H9 (cell line): ENCODE measurements around the gene TPBGL. TPM values are rescaled to one million over a fixed set of nuclear protein-coding genes. Genes with fewer than 3 reads are reported as not detected.
A peak's percentile ranks its signal among the peaks of the same experiment; 100 is the strongest.

Source experiments
- DNase-seq: peaks from one replicate; pipeline ENCODE4 v3.0.0-alpha.2; 2017
- H2AFZ ChIP-seq: one replicate; pipeline ENCODE4 v1.6.1; 2013; ENCODE audit warnings: mild to moderate bottlenecking, low read length, control low read depth, moderate library complexity
- H2AK5ac ChIP-seq: 2 replicates; pipeline ENCODE4 v1.6.1; 2013; ENCODE audit warnings: low read length, control low read depth, mixed read lengths; ENCODE audit not compliant: insufficient read length
- H2BK120ac ChIP-seq: one replicate; pipeline ENCODE4 v1.6.1; 2013; ENCODE audit warnings: low read depth, mild to moderate bottlenecking, low read length, control low read depth, inconsistent platforms; ENCODE audit not compliant: poor library complexity, severe bottlenecking
- H2BK12ac ChIP-seq: 2 replicates; pipeline ENCODE4 v1.6.1; 2013; ENCODE audit warnings: low read length, control low read depth, mixed read lengths, low read depth; ENCODE audit not compliant: insufficient read length
- H2BK15ac ChIP-seq: 2 replicates; pipeline ENCODE4 v1.6.1; 2013; ENCODE audit warnings: low read depth, low read length, control low read depth
- H2BK20ac ChIP-seq: one replicate; pipeline ENCODE4 v1.6.1; 2013; ENCODE audit warnings: low read depth, mild to moderate bottlenecking, low read length, control low read depth, inconsistent platforms; ENCODE audit not compliant: poor library complexity, severe bottlenecking
- H2BK5ac ChIP-seq: 2 replicates; pipeline ENCODE4 v1.6.1; 2013; ENCODE audit warnings: low read length, control low read depth, mixed read lengths; ENCODE audit not compliant: insufficient read length
- H3K14ac ChIP-seq: 2 replicates; pipeline ENCODE4 v1.6.1; 2013; ENCODE audit warnings: low read length, control low read depth; ENCODE audit not compliant: insufficient read depth
- H3K18ac ChIP-seq: 2 replicates; pipeline ENCODE4 v1.6.1; 2013; ENCODE audit warnings: low read depth, mild to moderate bottlenecking, mixed read lengths, low read length, control low read depth; ENCODE audit not compliant: insufficient read length
- H3K23ac ChIP-seq: 2 replicates; pipeline ENCODE4 v1.6.1; 2013; ENCODE audit warnings: low read length, control low read depth, mixed read lengths, low read depth; ENCODE audit not compliant: insufficient read length
- H3K23me2 ChIP-seq: 2 replicates; pipeline ENCODE4 v1.6.1; 2013; ENCODE audit warnings: low read depth, mild to moderate bottlenecking, mixed read lengths, low read length, control low read depth; ENCODE audit not compliant: insufficient read length, poor library complexity, severe bottlenecking
- H3K27ac ChIP-seq: 2 replicates; pipeline ENCODE4 v1.5.1; 2013; ENCODE audit warnings: low read length, control low read depth, mixed read lengths, low read depth; ENCODE audit not compliant: insufficient read length
- H3K27me3 ChIP-seq: 2 replicates; pipeline ENCODE4 v1.6.1; 2013; ENCODE audit warnings: low read length, control low read depth, inconsistent platforms; ENCODE audit not compliant: insufficient read depth
- H3K4ac ChIP-seq: 2 replicates; pipeline ENCODE4 v1.6.1; 2013; ENCODE audit warnings: low read depth, mild to moderate bottlenecking, control low read depth, inconsistent platforms, low read length, moderate library complexity
- H3K4me1 ChIP-seq: 2 replicates; pipeline ENCODE4 v1.6.1; 2013; ENCODE audit warnings: low read length, control low read depth, inconsistent platforms; ENCODE audit not compliant: insufficient read depth
- H3K4me2 ChIP-seq: 2 replicates; pipeline ENCODE4 v1.6.1; 2013; ENCODE audit warnings: low read length, control low read depth, mixed read lengths; ENCODE audit not compliant: insufficient read length, insufficient read depth
- H3K56ac ChIP-seq: 2 replicates; pipeline ENCODE4 v1.6.1; 2013; ENCODE audit warnings: low read depth, mild to moderate bottlenecking, mixed read lengths, low read length, control low read depth; ENCODE audit not compliant: insufficient read length
- H3K79me1 ChIP-seq: 2 replicates; pipeline ENCODE4 v1.6.1; 2013; ENCODE audit warnings: low read depth, mild to moderate bottlenecking, moderate library complexity, low read length, control low read depth, inconsistent platforms; ENCODE audit not compliant: insufficient read depth, poor library complexity, severe bottlenecking
- H3K79me2 ChIP-seq: 2 replicates; pipeline ENCODE4 v1.6.1; 2013; ENCODE audit warnings: low read length, control low read depth, inconsistent platforms; ENCODE audit not compliant: insufficient read depth
- H3K9ac ChIP-seq: 2 replicates; pipeline ENCODE4 v1.6.1; 2013; ENCODE audit warnings: low read length, control low read depth, mixed read lengths; ENCODE audit not compliant: insufficient read length; ENCODE audit errors: extremely low read depth
- H3K9me3 ChIP-seq: one replicate; pipeline ENCODE4 v1.6.1; 2013; ENCODE audit warnings: low read depth, low read length, inconsistent platforms; ENCODE audit not compliant: control insufficient read depth
- H3T11ph ChIP-seq: one replicate; pipeline ENCODE4 v1.6.1; 2013; ENCODE audit warnings: mild to moderate bottlenecking, low read length, control low read depth, inconsistent platforms
- H4K20me1 ChIP-seq: one replicate; pipeline ENCODE4 v1.6.1; 2013; ENCODE audit not compliant: control insufficient read depth, insufficient read length, insufficient read depth
- H4K5ac ChIP-seq: 2 replicates; pipeline ENCODE4 v1.6.1; 2013; ENCODE audit warnings: low read depth, mild to moderate bottlenecking, mixed read lengths, low read length, control low read depth; ENCODE audit not compliant: insufficient read length
- H4K8ac ChIP-seq: replicated peaks from 2 replicates; pipeline ENCODE4 v1.6.1; 2013; ENCODE audit warnings: low read length, control low read depth, mixed read lengths, low read depth; ENCODE audit not compliant: insufficient read length
- H4K91ac ChIP-seq: 2 replicates; pipeline ENCODE4 v1.6.1; 2013; ENCODE audit warnings: low read depth, mild to moderate bottlenecking, moderate library complexity, mixed read lengths, low read length, control low read depth; ENCODE audit not compliant: insufficient read length
- H3K27ac Mint-ChIP-seq, 3 experiments: 2 replicates in 2 of 3; 3 replicates in 1 of 3; pipeline ENCODE4 v1.8.0; 2020 to 2021; ENCODE audit warnings: mixed read lengths in 3 of 3, mild to moderate bottlenecking in 1 of 3, moderate library complexity in 1 of 3
- H3K27me3 Mint-ChIP-seq: 2 replicates; pipeline ENCODE4 v1.8.0; 2021; ENCODE audit warnings: low read depth, mild to moderate bottlenecking, moderate library complexity, mixed read lengths
- H3K36me3 Mint-ChIP-seq, 3 experiments: 2 replicates in 2 of 3; 3 replicates in 1 of 3; pipeline ENCODE4 v1.8.0; 2020 to 2021; ENCODE audit warnings: low read depth in 3 of 3, mixed read lengths in 3 of 3; ENCODE audit not compliant: insufficient read depth in 1 of 3
- H3K4me1 Mint-ChIP-seq, 2 experiments: 2 replicates each; pipeline ENCODE4 v1.8.0; 2020; ENCODE audit warnings: mixed read lengths in 2 of 2
- H3K4me3 Mint-ChIP-seq, 2 experiments: 2 replicates in 1 of 2; 3 replicates in 1 of 2; pipeline ENCODE4 v1.8.0; 2020 to 2021; ENCODE audit warnings: mild to moderate bottlenecking in 2 of 2, mixed read lengths in 2 of 2, moderate library complexity in 1 of 2
- H3K9me3 Mint-ChIP-seq, 2 experiments: 2 replicates in 1 of 2; 3 replicates in 1 of 2; pipeline ENCODE4 v1.8.0; 2020; ENCODE audit warnings: mild to moderate bottlenecking in 2 of 2, mixed read lengths in 2 of 2, moderate library complexity in 1 of 2
- CTCF ChIP-seq: fragments of 200-600 bp; sonication (generic); conservative IDR thresholded peaks from 3 replicates; pipeline ENCODE4 v1.8.0; 2021; ENCODE audit warnings: antibody characterized with exemption, mild to moderate bottlenecking
- WGBS: extraction: QIAGEN DNeasy Blood & Tissue Kit; methylation state at CpG from one replicate; pipeline ENCODE4 v1.1.7; 2013; ENCODE audit warnings: missing lambda C conversion rate, low lambda C conversion rate, mixed read lengths; ENCODE audit not compliant: insufficient read length; ENCODE audit errors: extremely low coverage; 5-methylcytosine and 5-hydroxymethylcytosine counted together
- total RNA-seq: library from RNA; stranded (reverse); gene quantifications from 2 replicates; pipeline ENCODE4 v1.2.1, GENCODE V29; 2021

TPBGL gene
- total RNA-seq, 1 experiment from 2014 or later: 0.61 TPM

DNA sequence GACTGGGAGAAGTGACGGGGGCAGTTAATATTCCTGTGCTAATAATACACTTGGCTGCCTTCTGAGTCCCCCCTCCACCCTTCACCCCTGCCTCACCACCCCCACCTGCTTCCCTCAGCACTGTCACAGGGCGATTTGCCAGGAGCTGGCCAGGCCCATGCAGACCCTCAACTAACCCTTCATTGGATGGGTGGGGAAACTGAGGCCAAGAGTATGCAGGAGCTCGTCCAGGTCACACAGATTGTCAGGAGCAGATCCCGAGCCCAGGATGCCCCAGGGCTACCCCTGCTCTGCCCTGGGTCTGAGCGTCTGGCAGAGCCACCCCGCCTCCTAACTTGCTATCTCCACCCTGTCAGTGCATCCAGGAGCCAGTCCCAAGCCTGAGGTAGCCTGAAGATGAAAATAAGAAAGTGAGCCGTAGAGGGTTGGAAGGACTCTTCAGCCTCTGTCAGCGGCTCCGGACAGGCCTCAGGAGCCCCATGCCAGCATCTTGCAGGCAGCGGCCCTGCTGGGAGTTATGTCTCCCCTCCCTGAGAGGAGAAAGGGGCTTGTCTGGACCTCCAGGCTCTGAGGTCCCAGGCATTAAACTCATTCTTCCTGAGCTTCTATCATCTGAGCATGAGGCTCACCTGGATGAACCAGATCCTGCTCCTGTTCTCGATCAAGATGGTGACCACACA, 6.2 kb downstream of the TPBGL start:
- Histone ChIP-seq H2BK15ac (no peak overlapping the region), H3K23ac (no peak overlapping the region), H2AFZ (no peak overlapping the region), H2BK5ac (no peak overlapping the region), H4K8ac (no peak overlapping the region), H3K79me2 (no peaks in the 10 kb centered on the region), H2BK20ac (no peak overlapping the region), H4K5ac (no peak overlapping the region), H3K18ac (no peak overlapping the region), H2BK120ac (no peak overlapping the region), H3K79me1 (no peaks in the 10 kb centered on the region), H4K91ac (no peak overlapping the region), H3K27me3 (peaks cover 18% of the 10 kb centered on the region; the same call in 1 of the 2 replicates), H3K4me1 (no peaks in the 10 kb centered on the region; the same call in 1 of the 2 replicates), H3K9me3 (no peaks in the 10 kb centered on the region), H4K20me1 (no peaks in the 10 kb centered on the region), H2AK5ac (no peak overlapping the region), H3K14ac (no peak overlapping the region), H3T11ph (no peak overlapping the region), H3K27ac (no peak overlapping the region), H2BK12ac (no peak overlapping the region), H3K9ac (no peak overlapping the region), H3K56ac (no peak overlapping the region), H3K23me2 (peaks cover 5% of the 10 kb centered on the region), H3K4ac (no peak overlapping the region), H3K4me2 (no peak overlapping the region)
- peaks cover 44% of the 10 kb centered on the region for H3K27me3 Mint-ChIP-seq
- no peaks in the 10 kb centered on the region for H3K9me3 Mint-ChIP-seq
- no CpG with 5 or more reads among the region's 11 CpGs for WGBS
- H3K27ac Mint-ChIP-seq: no peak overlapping the region
- peaks cover 4 to 10% of the 10 kb centered on the region in 2 experiments; a peak in 3 of 4 replicates for H3K4me1 Mint-ChIP-seq
- no peaks in the 10 kb centered on the region; a peak in 1 of 7 replicates for H3K36me3 Mint-ChIP-seq
- TF ChIP-seq CTCF: no peak
- peak; percentile 15 for DNase-seq
- H3K4me3 Mint-ChIP-seq: no peak overlapping the region
